Middle frontal gyrus (tissue), 1 donor: ENCODE data around the gene CHODL.

Experiments used
- DNase-seq: peaks from one replicate; pipeline ENCODE4 v3.0.0-alpha.2; 2015; ENCODE audit warnings: low spot score; ENCODE audit errors: extremely low spot score

The CHODL gene

GRCh38 chr21:18289876-18290275 is 45.2 kb downstream of the CHODL start:
- DNase-seq, result no peak

GRCh38 chr21:18294100-18294499 is 49.5 kb downstream of the CHODL start:
- DNase-seq, result no peak

- DNase-seq, result no peak
Observed at GRCh38 chr21:18298228-18298627, 53.6 kb downstream of the CHODL start.
